Endothelial cell of umbilical vein (primary cell): Measurements from ENCODE around the gene ATXN7L1. TPM values are rescaled to one million over a fixed set of nuclear protein-coding genes. Genes with fewer than 3 reads are reported as not detected.

ENCODE experiments used
- BruUV-seq: library from RNA; stranded (reverse); fragments of 400-500 nt; replicated peaks from 2 replicates; lab custom pipeline; 2021; lab: Mats Ljungman, UMichigan
- CTCF ChIA-PET: fragments of 300-600, 350-600 bp; sonication (Branson Sonifier 250); formaldehyde crosslinking; loops from one replicate; lab custom pipeline; 2021; ENCODE audit warnings: antibody characterized with exemption, inconsistent platforms; lab: Charles Lee
- POLR2A ChIA-PET: fragments of 300-600, 350-600 bp; sonication (Branson Sonifier 250); formaldehyde crosslinking; loops from one replicate; lab custom pipeline; 2021; ENCODE audit warnings: antibody characterized with exemption, inconsistent platforms; lab: Charles Lee
- DNase-seq: peaks from one replicate; pipeline ENCODE4 v3.0.0-alpha.2; 2011; ENCODE audit warnings: low read depth, low spot score
- FAIRE-seq: peaks from 2 replicates; lab custom pipeline; 2011; peaks lifted over from hg19 to GRCh38; lab: Jason Lieb, UNC
- H2AFZ ChIP-seq: 2 replicates; pipeline ENCODE4 v1.6.0; 2012; ENCODE audit warnings: low read depth, low read length, control low read depth, inconsistent platforms
- H3K27ac ChIP-seq: 2 replicates; pipeline ENCODE4 v1.5.1; 2011; ENCODE audit warnings: low read depth, mild to moderate bottlenecking, control low read depth, low read length, moderate library complexity; ENCODE audit not compliant: insufficient read depth
- H3K27me3 ChIP-seq, 2 experiments: 2 replicates each; pipeline versions ENCODE4 v1.6.0 to v1.6.1; 2011; ENCODE audit warnings: low read length in 2 of 2, mixed read lengths in 1 of 2; ENCODE audit not compliant: control insufficient read depth in 2 of 2, insufficient read depth in 2 of 2
- H3K36me3 ChIP-seq, 2 experiments: 2 replicates in 1 of 2; 3 replicates in 1 of 2; pipeline ENCODE4 v1.5.1; 2011; ENCODE audit warnings: low read length in 2 of 2, mild to moderate bottlenecking in 1 of 2, moderate library complexity in 1 of 2; ENCODE audit not compliant: control insufficient read depth in 2 of 2, insufficient read depth in 2 of 2; ENCODE audit errors: extremely low read depth in 1 of 2
- H3K4me1 ChIP-seq: 3 replicates; pipeline ENCODE4 v1.5.1; 2011; ENCODE audit warnings: mild to moderate bottlenecking, low read length; ENCODE audit not compliant: control insufficient read depth, insufficient read depth; ENCODE audit errors: extremely low read depth
- H3K4me2 ChIP-seq: 2 replicates; pipeline ENCODE4 v1.6.1; 2011; ENCODE audit warnings: low read length, control low read depth, mixed read lengths; ENCODE audit not compliant: insufficient read depth
- H3K4me3 ChIP-seq, 3 experiments: fragments of 200-600 bp in 1 of 3; sonication (generic), shearing (Covaris generic) in 1 of 3; replicated peaks in 1 of 3; 2 replicates each; pipeline ENCODE4 v1.5.1; 2011 to 2016; ENCODE audit warnings: control low read depth in 3 of 3, low read length in 3 of 3, mild to moderate bottlenecking in 2 of 3, inconsistent platforms in 1 of 3, low read depth in 1 of 3, moderate library complexity in 1 of 3; ENCODE audit not compliant: insufficient read depth in 1 of 3
- H3K79me2 ChIP-seq: 2 replicates; pipeline ENCODE4 v1.6.0; 2012; ENCODE audit warnings: low read length, inconsistent platforms; ENCODE audit not compliant: control insufficient read depth, insufficient read depth
- H3K9ac ChIP-seq: replicated peaks from 2 replicates; pipeline ENCODE3; 2011; ENCODE audit warnings: low read length, control low read depth; ENCODE audit not compliant: insufficient read depth; ENCODE audit errors: extremely low read depth
- H3K9me1 ChIP-seq: replicated peaks from 3 replicates; pipeline ENCODE4 v1.6.0; 2011; ENCODE audit warnings: mild to moderate bottlenecking, low read length; ENCODE audit not compliant: control insufficient read depth, insufficient read depth; ENCODE audit errors: extremely low read depth
- H3K9me3 ChIP-seq: replicated peaks from 2 replicates; pipeline ENCODE4 v1.5.1; 2012; ENCODE audit warnings: low read length, inconsistent platforms; ENCODE audit not compliant: control insufficient read depth, insufficient read depth
- H4K20me1 ChIP-seq: replicated peaks from 2 replicates; pipeline ENCODE3; 2011; ENCODE audit warnings: mild to moderate bottlenecking, low read length; ENCODE audit not compliant: control insufficient read depth, insufficient read depth; ENCODE audit errors: extremely low read depth
- FOS ChIP-seq: IDR thresholded peaks from 2 replicates; pipeline ENCODE4 v1.6.1; 2011; ENCODE audit warnings: mild to moderate bottlenecking, low read length, moderate library complexity, borderline replicate concordance; ENCODE audit not compliant: insufficient read depth
- GATA2 ChIP-seq: IDR thresholded peaks from 2 replicates; pipeline ENCODE4 v1.7.0; 2011; ENCODE audit warnings: low read depth, mild to moderate bottlenecking, moderate library complexity, mixed read lengths, low read length; ENCODE audit not compliant: insufficient read length, insufficient read depth
- JUN ChIP-seq: IDR thresholded peaks from 2 replicates; pipeline ENCODE4 v1.6.1; 2011; ENCODE audit warnings: borderline replicate concordance, low read depth; ENCODE audit not compliant: insufficient read length, insufficient read depth
- dilution Hi-C: fragments of 300-500 bp; cut with MboI; formaldehyde crosslinking; loops from one replicate; pipeline ENCODE4 v1.15.0; 2019; ENCODE audit warnings: low sequenced_read_pairs; ENCODE audit not compliant: extremely low pct_ligation_motif_present
- intact Hi-C: fragments of 100-400 bp; cut with micrococcal nuclease; formaldehyde crosslinking; loops from one replicate; pipeline ENCODE4 v1.10.0; 2022
- polyA plus RNA-seq, 4 experiments: library from polyadenylated mRNA; depleted of rRNA in 3 of 4; stranded (reverse) in 3 of 4; unstranded in 1 of 4; fragments of >200 nt; gene quantifications; 2 replicates each; pipeline versions ENCODE4 v1.2.1 to v1.2.3, GENCODE V29; 2011 to 2012; ENCODE audit warnings: missing spikeins in 1 of 4
- total RNA-seq: library from RNA; stranded (reverse); gene quantifications from 2 replicates; pipeline ENCODE4 v1.2.3, GENCODE V29; 2021
- TF ChIP-seq, protein P1 (sequence below), 2 donors: IDR thresholded peaks; 1 replicate in 1 of 2; 2 replicates in 1 of 2; pipeline ENCODE4 v1.5.1; 2011; ENCODE audit warnings: low read length in 2 of 2, mild to moderate bottlenecking in 2 of 2, moderate library complexity in 2 of 2, control low read depth in 1 of 2, inconsistent platforms in 1 of 2, low read depth in 1 of 2; ENCODE audit not compliant: insufficient read depth in 1 of 2; ENCODE audit errors: extremely low read depth in 1 of 2

The ATXN7L1 gene
- total and polyA plus RNA-seq, 2 donors (not counting 3 experiments of a cell fraction or from before 2014, with no cell fraction given), result 4.6 to 15.6 TPM

DNA sequence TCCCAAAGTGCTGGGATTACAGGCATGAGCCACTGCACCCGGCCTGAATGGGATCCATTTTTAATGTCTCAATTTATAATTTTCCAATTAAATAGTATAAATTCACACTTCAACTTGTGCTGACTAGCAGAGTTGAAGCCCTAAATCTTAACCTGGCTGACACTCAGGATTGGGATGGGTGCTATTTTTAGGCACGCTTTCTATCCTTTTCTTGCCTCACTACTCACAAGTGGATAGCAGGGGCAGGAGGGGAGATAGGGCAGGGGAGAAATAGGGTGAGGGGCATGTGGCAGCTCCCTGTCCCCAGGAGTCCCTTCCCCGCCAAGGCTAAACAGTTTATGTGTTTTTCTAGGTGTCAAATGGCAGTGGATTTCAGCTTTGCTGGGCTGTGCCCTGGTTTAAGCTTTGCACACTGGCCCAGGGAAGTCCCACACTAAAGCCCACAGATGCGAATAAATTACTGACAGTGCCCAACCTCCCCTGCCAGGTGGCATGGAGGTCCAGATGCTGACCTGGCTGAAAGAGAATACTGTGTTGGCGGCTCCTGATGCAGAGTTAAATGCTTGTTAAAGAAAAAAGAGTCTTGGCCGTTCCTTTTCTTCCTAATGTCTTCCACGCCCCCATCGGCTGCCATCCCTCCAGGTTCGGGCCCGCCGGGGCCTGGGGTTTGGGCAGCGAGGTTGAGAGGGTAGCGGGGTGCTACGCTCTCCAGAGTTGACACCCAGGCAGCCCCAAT is 259.0 kb downstream of the ATXN7L1 start:
- no TSS peak for BruUV-seq
- CTCF ChIA-PET, result interaction anchor here (1.5 kb wide), 1 partner anchor 12 kb away, joined by 4 read pairs; no protein-coding TSS in a partner anchor
- intact Hi-C loops, result no loop called here

More for the DNA sequence above, 259.0 kb downstream of the ATXN7L1 start:
- no peak for DNase-seq
- dilution Hi-C loops, result no loop called here
- Histone ChIP-seq H3K4me2 (no peak overlapping the region), H3K27me3 (no peaks in the 10 kb centered on the region), H3K27ac (no peak overlapping the region), H3K79me2 (no peaks in the 10 kb centered on the region), H4K20me1 (no peaks in the 10 kb centered on the region), H3K4me3 (no peak overlapping the region), H3K9me3 (no peaks in the 10 kb centered on the region), H2AFZ (no peak overlapping the region), H3K9me1 (no peaks in the 10 kb centered on the region), H3K4me1 (no peaks in the 10 kb centered on the region), H3K36me3 (peaks cover 0 to 6% of the 10 kb centered on the region in 2 experiments), H3K9ac (no peak overlapping the region)
- TF ChIP-seq FOS (no peak), GATA2 (no peak), JUN (no peak)
- TF ChIP-seq, protein P1, sequence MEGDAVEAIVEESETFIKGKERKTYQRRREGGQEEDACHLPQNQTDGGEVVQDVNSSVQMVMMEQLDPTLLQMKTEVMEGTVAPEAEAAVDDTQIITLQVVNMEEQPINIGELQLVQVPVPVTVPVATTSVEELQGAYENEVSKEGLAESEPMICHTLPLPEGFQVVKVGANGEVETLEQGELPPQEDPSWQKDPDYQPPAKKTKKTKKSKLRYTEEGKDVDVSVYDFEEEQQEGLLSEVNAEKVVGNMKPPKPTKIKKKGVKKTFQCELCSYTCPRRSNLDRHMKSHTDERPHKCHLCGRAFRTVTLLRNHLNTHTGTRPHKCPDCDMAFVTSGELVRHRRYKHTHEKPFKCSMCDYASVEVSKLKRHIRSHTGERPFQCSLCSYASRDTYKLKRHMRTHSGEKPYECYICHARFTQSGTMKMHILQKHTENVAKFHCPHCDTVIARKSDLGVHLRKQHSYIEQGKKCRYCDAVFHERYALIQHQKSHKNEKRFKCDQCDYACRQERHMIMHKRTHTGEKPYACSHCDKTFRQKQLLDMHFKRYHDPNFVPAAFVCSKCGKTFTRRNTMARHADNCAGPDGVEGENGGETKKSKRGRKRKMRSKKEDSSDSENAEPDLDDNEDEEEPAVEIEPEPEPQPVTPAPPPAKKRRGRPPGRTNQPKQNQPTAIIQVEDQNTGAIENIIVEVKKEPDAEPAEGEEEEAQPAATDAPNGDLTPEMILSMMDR (IDR thresholded peaks at IDR 0.05; ENCODE audit: extremely low read depth in 1 of 2, insufficient read depth in 1 of 2, low read depth in 1 of 2, low read length in 2 of 2), result no peak
- FAIRE-seq, result no peak
- POLR2A ChIA-PET, result no interaction called here
